ENCODE data around the gene MICAL2. TPM values are rescaled to one million over a fixed set of nuclear protein-coding genes. Genes with fewer than 3 reads are reported as not detected.
A peak's percentile ranks its signal among the peaks of the same experiment; 100 is the strongest.

MICAL2 gene
- total and polyA plus RNA-seq, 2 donors (not counting 3 experiments of a cell fraction or from before 2014, with no cell fraction given) = 67.6 to 200 TPM

DNA sequence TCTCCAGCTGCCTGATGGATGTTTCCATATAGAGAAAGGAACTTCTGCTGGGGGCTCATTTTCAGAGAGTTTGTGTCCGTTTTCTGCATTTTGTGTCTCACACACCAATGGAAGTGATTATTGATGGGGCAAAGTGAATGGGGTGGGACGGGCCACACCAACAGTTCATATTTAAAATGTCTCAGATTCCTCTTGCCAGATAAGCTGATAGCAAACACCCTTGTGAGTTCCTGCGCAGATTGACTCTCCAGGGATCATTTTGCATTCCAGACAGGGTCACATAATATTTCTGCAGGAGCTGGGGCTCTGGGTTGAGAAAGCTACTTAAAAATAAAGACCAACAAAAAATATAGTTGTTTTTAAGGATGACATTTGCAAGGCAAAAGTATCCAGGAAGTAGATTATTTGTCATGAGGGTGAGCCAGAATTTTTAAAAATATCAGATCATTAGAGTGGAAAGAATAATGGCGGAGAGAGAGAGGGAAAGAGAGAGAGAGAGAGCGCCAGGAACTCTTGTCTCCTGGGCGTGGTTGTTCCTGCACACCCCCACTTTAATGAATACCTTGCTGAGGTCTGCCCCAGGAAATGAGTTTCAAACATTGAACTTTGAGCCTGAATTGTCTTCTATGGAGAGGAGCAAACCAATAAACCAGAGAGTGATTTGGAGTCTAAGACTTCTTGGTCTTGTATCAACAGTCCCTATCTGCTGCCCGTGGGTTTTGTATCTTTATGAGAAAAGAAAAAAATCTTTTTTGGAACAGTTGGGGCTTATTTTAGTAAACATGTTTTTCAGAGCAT, 33.3 kb downstream of the MICAL2 start:
- no peak for TF ChIP-seq GATA2 (IDR thresholded peaks at IDR 0.05; ENCODE audit: insufficient read depth, insufficient read length, low read depth, low read length)
- TF ChIP-seq MYC (IDR thresholded peaks at IDR 0.05; ENCODE audit: low read depth, low read length) = no peak
- TF ChIP-seq, protein P1, sequence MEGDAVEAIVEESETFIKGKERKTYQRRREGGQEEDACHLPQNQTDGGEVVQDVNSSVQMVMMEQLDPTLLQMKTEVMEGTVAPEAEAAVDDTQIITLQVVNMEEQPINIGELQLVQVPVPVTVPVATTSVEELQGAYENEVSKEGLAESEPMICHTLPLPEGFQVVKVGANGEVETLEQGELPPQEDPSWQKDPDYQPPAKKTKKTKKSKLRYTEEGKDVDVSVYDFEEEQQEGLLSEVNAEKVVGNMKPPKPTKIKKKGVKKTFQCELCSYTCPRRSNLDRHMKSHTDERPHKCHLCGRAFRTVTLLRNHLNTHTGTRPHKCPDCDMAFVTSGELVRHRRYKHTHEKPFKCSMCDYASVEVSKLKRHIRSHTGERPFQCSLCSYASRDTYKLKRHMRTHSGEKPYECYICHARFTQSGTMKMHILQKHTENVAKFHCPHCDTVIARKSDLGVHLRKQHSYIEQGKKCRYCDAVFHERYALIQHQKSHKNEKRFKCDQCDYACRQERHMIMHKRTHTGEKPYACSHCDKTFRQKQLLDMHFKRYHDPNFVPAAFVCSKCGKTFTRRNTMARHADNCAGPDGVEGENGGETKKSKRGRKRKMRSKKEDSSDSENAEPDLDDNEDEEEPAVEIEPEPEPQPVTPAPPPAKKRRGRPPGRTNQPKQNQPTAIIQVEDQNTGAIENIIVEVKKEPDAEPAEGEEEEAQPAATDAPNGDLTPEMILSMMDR (IDR thresholded peaks at IDR 0.05; ENCODE audit: extremely low read depth in 1 of 2, insufficient read depth in 1 of 2, low read depth in 1 of 2, low read length in 2 of 2) = no peak
- no peak for TF ChIP-seq MAX (IDR thresholded peaks at IDR 0.05; ENCODE audit: insufficient read depth, insufficient read length)
- TF ChIP-seq JUN (IDR thresholded peaks at IDR 0.05; ENCODE audit: borderline replicate concordance, insufficient read depth, insufficient read length, low read depth) = no peak
- no peak for TF ChIP-seq POLR2A (IDR thresholded peaks at IDR 0.05; ENCODE audit: low read depth, low read length)
- TF ChIP-seq POLR2AphosphoS5 (IDR thresholded peaks at IDR 0.05; ENCODE audit: insufficient read depth, low read depth, low read length) = no peak
- no peak for TF ChIP-seq FOS (IDR thresholded peaks at IDR 0.05; ENCODE audit: borderline replicate concordance, insufficient read depth, low read length)
- no peak for TF ChIP-seq EZH2 (IDR thresholded peaks at IDR 0.05; ENCODE audit: borderline replicate concordance, low read depth, low read length, severe bottlenecking)
- Histone ChIP-seq H3K9ac (replicated peaks; ENCODE audit: extremely low read depth, insufficient read depth, low read length) (no peak overlapping the region), H3K79me2 (ENCODE audit: control insufficient read depth, insufficient read depth, low read length) (peaks cover 40% of the 10 kb centered on the region), H3K36me3 (ENCODE audit: control insufficient read depth in 2 of 2, extremely low read depth in 1 of 2, insufficient read depth in 2 of 2, low read length in 2 of 2) (peaks cover 0 to 2% of the 10 kb centered on the region in 2 experiments), H3K9me3 (replicated peaks; ENCODE audit: control insufficient read depth, insufficient read depth, low read length) (no peaks in the 10 kb centered on the region), H4K20me1 (replicated peaks; ENCODE audit: control insufficient read depth, extremely low read depth, insufficient read depth, low read length) (no peaks in the 10 kb centered on the region), H3K4me1 (ENCODE audit: control insufficient read depth, extremely low read depth, insufficient read depth, low read length) (peaks cover 5% of the 10 kb centered on the region), H2AFZ (ENCODE audit: low read depth, low read length) (no peak overlapping the region), H3K4me3 (replicated peaks in 1 of 3; ENCODE audit: insufficient read depth in 1 of 3, low read depth in 1 of 3, low read length in 3 of 3) (no peak overlapping the region), H3K27ac (ENCODE audit: insufficient read depth, low read depth, low read length) (no peak overlapping the region), H3K4me2 (ENCODE audit: insufficient read depth, low read length) (no peak overlapping the region), H3K9me1 (replicated peaks; ENCODE audit: control insufficient read depth, extremely low read depth, insufficient read depth, low read length) (no peaks in the 10 kb centered on the region), H3K27me3 (ENCODE audit: control insufficient read depth in 2 of 2, insufficient read depth in 2 of 2, low read length in 2 of 2) (no peaks in the 10 kb centered on the region)
- CTCF ChIA-PET = interaction anchor here (1.3 kb wide), 1 partner anchor 13 kb away, joined by 4 read pairs; no protein-coding TSS in a partner anchor
- no TSS peak for BruUV-seq (replicated peaks)
- dilution Hi-C loops (cut with MboI; ENCODE audit: extremely low pct_ligation_motif_present, low sequenced_read_pairs) (no loop called here), intact Hi-C loops (cut with micrococcal nuclease) (no loop called here)
- peak; percentile 56 for FAIRE-seq
- DNase-seq (ENCODE audit: low read depth, low spot score) = no peak
- POLR2A ChIA-PET = interaction anchor here (1.0 kb wide), 1 partner anchor 19 kb away, joined by 3 read pairs; no protein-coding TSS in a partner anchor

Data from endothelial cell of umbilical vein (primary cell).